ENCODE results near the gene ALDH8A1. TPM values are rescaled to one million over a fixed set of nuclear protein-coding genes. Genes with fewer than 3 reads are reported as not detected.

ALDH8A1 gene
- total RNA-seq (2014; rRNA removed; shearing (Covaris generic)) = 0.20 TPM in 1 of 2 replicates, not detected in the other
- 0.39 and 3.2 TPM in 2 replicates for polyA plus RNA-seq (2014; cell fraction: nucleus; rRNA removed)

DNA sequence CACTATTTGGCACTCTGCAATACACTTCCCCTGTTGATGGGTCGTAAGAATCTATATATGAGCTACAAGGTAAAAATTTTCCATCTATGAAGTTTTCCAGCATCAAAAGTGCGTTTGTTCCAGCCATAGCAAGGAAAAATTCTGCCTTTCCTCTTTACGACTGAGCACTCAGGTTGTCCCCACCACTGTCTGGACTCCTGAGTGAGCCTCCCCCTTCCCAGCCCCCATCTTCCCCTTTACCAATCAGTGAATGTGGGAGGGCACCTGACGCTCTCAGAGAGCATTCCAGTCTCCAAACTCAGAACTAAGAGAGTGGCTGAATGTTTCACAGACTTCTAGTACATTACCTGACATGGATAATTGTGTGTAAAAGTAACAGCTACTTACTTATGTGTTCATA lies at the start of gene ALDH8A1:
Gene ALDH8A1, minus strand, starts transcription at position 175 of the 400 bp plus-strand sequence. Its CDS starts 48 bp downstream, at position 127.
- no peak for DNase-seq (ENCODE audit: extremely low read depth, low read depth)

- DNase-seq (ENCODE audit: extremely low read depth, low read depth) = no peak
Measured at GRCh38 chr6:134999107-134999506, 49.2 kb upstream of the ALDH8A1 start.

- no peak for DNase-seq (ENCODE audit: extremely low read depth, low read depth)
Measured at GRCh38 chr6:134997133-134997995, 47.5 kb upstream of the ALDH8A1 start.

DNA sequence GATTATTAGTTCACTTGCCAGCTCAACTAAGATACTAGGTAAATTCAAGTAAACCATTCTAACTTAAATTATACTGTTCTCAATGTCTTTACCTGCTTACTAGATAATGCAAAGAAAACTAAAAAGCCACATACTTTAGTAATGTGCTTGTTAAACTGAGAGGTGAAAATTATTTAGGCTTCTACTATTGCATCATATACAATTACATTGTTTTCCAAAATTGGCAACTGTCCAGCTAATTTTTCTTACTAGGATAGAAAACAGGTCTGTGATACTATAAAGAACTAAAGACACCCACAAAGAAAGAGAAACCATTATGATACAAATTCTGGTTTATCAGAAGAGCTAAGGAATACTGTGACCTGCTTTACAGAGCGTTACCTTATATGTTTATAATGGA lies 45.6 kb upstream of the ALDH8A1 start:
- DNase-seq (ENCODE audit: extremely low read depth, low read depth) = no peak

DNA sequence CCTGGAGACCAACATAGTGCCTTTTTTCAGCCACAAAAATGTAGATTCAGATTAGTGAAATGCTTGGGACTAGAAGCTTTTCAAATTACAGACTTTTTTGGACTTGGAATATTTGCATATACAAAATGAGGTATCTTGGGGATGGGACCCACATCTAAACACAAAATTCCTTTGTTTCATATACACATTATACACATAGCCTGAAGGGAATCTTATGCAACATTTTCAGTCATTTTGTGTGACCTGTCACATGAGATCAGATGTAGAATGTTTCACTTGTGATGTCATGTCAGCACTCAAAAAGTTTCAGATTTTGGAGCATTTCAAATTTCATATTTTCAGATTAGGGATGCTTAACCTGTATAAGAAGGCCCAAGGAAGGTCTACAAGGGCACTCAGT lies 44.5 kb upstream of the ALDH8A1 start:
- DNase-seq (ENCODE audit: extremely low read depth, low read depth) = no peak

DNA sequence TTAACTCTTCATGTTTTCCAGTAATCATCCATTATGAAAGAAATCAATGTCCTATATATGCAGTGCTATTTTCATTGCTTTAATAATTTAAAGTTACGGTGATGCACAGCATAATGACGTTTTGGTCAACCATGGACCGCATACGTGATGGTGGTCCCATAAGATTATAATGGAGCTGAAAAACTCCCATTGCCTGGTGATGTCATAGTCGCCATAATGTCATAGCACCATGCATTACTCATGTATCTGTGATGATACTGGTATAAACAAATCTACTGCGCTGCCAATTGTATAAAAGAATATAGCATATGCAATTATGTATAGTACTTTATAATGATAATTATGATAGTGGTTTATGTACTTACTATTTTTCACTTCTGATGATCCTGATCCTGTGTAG lies 42.3 kb upstream of the ALDH8A1 start:
- no peak for DNase-seq (ENCODE audit: extremely low read depth, low read depth)

DNA sequence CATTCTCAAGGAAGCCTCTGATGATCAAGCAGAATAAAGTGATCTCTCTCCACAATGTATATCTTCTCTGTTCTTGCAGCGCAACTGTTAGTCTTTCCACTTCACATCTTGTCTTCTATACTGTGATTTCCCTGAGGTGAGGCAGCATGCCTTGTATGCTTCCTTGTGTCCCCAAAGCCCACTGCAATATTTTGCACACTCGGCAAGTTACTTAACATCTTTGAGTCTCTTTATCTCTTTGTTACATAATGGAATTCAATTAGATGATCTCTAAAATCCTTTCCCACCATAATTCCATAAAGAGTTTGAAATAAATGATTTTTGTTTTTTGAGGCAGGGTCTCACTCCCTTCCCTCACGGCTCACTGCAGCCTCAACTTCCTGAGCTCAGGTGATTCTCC lies 40.4 kb upstream of the ALDH8A1 start:
- DNase-seq (ENCODE audit: extremely low read depth, low read depth) = no peak

GRCh38 chr6:134984821-134985220 lies 34.9 kb upstream of the ALDH8A1 start:
- no peak for DNase-seq (ENCODE audit: extremely low read depth, low read depth)

DNA sequence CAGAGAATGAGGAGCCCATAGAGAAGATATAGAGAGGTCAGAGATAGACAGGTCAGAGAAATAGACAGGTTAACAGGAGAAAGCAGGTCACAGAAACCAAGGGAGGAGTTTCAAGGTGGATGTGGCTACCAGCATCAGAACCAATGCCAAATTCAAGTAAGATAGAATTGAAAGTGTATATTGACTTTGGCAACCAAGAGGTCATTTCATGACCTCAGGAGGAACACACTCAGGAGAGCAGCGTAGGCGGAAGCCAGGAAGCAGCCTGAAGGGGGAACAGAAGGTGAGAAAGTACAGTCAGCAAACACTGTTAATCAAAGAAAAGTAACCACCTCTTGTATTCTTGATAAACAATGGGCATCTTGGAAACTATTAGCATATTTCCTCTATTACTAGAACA lies 33.9 kb upstream of the ALDH8A1 start:
- DNase-seq (ENCODE audit: extremely low read depth, low read depth) = no peak

GRCh38 chr6:134982161-134982560 lies 32.3 kb upstream of the ALDH8A1 start:
- DNase-seq (ENCODE audit: extremely low read depth, low read depth) = no peak

DNA sequence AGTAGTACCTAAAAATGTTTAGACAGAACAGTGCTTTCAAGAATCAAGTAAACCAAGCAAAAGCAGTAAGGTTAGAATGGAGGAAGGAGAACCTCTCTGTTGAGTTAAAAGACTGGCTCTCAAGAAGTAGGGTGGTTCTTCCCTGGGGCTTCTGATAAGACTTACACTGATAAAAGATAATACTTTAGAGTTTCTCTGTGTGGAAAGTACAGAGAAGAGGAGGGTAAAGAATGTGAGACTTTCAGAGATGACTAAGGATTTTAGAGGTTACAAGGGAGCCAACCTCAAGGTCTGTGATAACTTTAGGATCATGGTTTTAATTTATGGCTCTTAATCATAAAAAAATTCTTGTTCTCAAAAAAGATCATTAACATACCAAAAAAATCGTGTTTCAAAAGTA lies 30.9 kb upstream of the ALDH8A1 start:
- DNase-seq (ENCODE audit: extremely low read depth, low read depth) = no peak

DNA sequence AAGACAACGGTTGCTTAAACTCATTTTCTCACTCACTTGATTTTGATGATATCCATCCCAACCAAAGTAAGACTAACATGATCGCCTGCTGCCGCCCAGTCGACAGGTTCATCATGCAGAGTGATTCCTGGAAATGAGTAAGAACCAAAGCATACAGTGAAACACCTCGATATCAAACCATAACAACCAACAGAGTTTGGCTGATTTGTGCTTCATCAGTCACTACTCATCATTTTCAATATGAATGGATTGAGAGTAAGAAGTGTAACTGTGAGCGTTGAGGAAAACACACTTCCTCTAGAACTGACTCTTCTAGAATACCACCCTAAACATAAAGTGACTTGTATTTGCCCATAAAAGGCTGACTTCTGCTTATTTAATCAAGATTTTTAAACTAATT lies 29.2 kb upstream of the ALDH8A1 start:
- no peak for DNase-seq (ENCODE audit: extremely low read depth, low read depth)

DNA sequence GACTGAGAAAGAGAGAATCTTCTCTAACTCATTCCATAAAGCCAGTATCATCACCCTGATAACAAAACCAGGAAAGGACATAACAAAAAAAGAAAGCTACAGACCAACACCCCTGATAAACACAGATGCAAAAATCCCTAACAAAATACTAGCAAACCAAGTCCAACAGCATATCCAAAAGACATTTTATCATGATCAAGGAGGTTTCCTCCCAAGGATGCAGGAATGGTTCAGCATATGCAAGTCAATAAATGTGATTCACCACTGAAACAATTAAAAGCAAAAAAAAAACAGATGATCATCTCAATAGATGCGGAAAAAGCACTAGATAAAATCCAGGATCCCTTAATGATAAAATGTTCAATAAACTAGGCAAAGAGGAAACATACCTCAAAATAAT lies 24.5 kb upstream of the ALDH8A1 start:
- no peak for DNase-seq (ENCODE audit: extremely low read depth, low read depth)

DNA sequence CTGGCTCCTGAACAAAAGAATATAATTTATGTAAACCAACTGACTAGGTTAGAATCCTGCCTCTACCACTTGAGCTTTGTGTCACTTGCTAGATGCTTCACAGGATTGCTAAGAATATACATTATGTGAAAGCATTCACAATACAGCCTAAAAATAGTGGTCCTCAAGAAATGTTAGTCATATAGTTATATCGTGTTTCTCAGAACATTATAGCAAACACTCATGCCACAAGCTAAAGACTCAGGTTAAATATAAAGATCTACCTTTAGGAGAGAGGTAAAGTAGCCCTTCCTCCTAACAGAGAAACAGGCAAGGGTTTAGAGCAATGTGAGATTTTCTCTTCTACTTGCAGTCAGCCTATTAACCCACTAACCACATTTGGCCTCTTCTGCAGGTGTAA lies 17.8 kb upstream of the ALDH8A1 start:
- no peak for DNase-seq (ENCODE audit: extremely low read depth, low read depth)

DNA sequence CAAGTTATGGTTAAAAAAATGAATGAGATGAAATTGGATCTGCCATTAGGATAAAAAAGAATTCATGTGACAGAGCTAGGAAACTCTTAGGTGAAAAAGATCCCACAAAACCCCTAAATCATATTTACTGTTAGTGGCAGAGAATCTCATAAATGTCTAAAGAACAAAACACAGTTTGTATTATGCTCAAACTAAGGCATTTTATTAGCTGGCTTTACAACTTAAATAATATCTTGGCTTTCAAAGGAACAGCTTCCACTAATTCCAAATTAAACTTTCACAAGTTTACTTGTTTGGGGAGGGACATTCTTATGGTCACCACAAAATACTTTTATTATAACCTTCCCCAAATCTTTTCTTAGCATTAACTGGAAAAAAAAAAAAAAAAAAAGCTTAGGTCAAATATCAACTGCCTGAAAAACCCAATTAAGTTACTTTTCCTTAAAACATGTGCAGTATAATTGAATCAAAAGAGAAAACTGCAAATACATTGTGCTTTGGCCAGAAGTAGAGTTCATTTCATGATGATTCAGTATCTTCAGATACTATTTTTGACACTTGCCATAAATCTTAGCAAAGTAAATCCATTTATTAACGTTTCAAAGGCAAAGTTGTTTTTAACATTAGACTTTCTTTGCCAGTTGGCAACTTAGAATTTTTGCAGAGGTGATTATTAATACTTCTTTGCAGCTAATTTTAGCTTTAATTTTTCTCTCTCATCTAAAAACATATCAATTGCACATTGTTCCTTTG lies 14.7 kb upstream of the ALDH8A1 start:
- no peak for DNase-seq (ENCODE audit: extremely low read depth, low read depth)

DNA sequence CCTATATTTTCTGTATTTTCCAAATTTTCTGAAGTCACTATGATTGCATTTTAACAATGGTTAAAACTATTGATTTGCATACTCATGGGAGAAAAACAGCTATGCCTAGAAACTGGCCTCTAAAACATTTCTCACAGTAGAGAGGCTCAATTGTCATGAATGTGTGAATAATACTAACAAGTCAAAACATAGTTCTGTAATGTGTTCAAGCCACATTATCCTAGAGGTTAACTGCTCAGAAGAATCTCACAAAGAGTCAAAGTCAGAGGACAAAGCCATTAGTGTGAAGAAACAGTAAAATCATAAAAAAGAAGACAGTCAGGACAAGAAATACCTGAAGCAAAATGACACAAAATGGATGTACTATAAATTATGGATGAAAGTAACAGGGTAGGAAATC lies 12.5 kb upstream of the ALDH8A1 start:
- DNase-seq (ENCODE audit: extremely low read depth, low read depth) = no peak

GRCh38 chr6:134961366-134961765 lies 11.5 kb upstream of the ALDH8A1 start:
- no peak for DNase-seq (ENCODE audit: extremely low read depth, low read depth)

DNA sequence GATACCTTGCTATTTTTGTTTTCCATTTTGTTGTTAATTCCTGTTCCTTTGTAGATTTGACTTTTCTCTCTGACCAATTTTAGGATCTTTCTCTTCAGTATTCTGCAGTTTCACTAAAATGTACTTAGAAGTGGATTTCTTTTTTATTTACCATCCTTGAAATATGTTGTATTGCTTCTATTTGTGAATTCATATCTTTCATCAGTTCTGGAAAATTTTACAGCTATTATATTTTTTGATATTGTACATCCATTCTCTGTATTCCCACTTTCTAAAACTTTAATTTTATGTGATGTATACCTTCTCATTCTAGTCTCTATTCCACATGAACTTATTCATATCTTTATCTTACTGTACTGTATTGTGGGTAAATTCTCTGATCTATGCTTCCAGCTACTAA lies 9.7 kb upstream of the ALDH8A1 start:
- no peak for DNase-seq (ENCODE audit: extremely low read depth, low read depth)

DNA sequence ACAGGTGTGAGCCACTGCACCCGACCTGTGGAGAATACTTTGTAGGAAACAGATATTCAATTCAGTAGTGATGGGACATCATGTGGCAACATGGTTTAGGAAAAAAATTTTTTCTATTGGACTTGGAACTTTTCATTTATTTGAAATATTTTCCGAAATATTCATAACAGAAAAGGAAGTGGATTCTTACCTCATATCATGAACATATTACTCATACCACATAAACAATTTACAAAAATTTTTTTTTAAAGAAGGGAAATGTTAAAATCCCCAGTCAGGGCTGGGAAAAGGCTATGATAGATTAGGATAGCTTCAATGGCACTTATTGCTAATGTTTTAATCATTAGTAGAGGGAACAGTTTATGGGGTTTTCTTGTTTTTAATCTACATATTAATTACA lies 6.8 kb upstream of the ALDH8A1 start:
- DNase-seq (ENCODE audit: extremely low read depth, low read depth) = no peak

- no peak for DNase-seq (ENCODE audit: extremely low read depth, low read depth)
Measured at GRCh38 chr6:134956032-134956431, 6.1 kb upstream of the ALDH8A1 start.

- no peak for DNase-seq (ENCODE audit: extremely low read depth, low read depth)
Measured at GRCh38 chr6:134954272-134955000, 4.5 kb upstream of the ALDH8A1 start.
